ENCODE measurements around the gene CCDC85B. TPM values are rescaled to one million over a fixed set of nuclear protein-coding genes. Genes with fewer than 3 reads are reported as not detected.

CCDC85B gene
- total RNA-seq, 1 experiment from 2014 or later = 20.8 TPM

- peaks cover 38% of the 10 kb centered on the region for H3K4me1 Mint-ChIP-seq (ENCODE audit: insufficient read depth, unreplicated experiment)
- no peak for DNase-seq (ENCODE audit: unreplicated experiment)
- intact Hi-C loops (cut with micrococcal nuclease) = no loop called here
- H3K27ac Mint-ChIP-seq (ENCODE audit: low read depth, unreplicated experiment) = peak overlapping the region; percentile 89
- H3K4me3 Mint-ChIP-seq (ENCODE audit: unreplicated experiment) = peak overlapping the region; percentile 96
- CTCF ChIA-PET = interaction anchor here (0.6 to 4.3 kb wide), 6 partner anchors 8 to 323 kb away, joined by 3 to 55 read pairs (median 3); partner anchors contain the start of gene FIBP
- POLR2A ChIA-PET = interaction anchor here (0.6 to 6.4 kb wide), 14 partner anchors 7 to 1120 kb away, joined by 3 to 222 read pairs (median 4); partner anchors contain the start of genes CCDC85B, CFL1 and FIBP
- no TSS peak for BruUV-seq (replicated peaks)
- no peak for TF ChIP-seq CTCF (IDR thresholded peaks at IDR 0.05; ENCODE audit: unreplicated experiment)
- H3K36me3 Mint-ChIP-seq (ENCODE audit: insufficient read depth, unreplicated experiment) = peaks cover 55% of the 10 kb centered on the region
- H3K9me3 Mint-ChIP-seq (ENCODE audit: unreplicated experiment) = no peaks in the 10 kb centered on the region
- no peaks in the 10 kb centered on the region for H3K27me3 Mint-ChIP-seq (ENCODE audit: insufficient read depth, unreplicated experiment)
Observed at GRCh38 chr11:65896034-65896999, 5.8 kb downstream of the CCDC85B start.

- H3K36me3 Mint-ChIP-seq (ENCODE audit: insufficient read depth, unreplicated experiment) = peaks cover 47% of the 10 kb centered on the region
- no peak for TF ChIP-seq CTCF (IDR thresholded peaks at IDR 0.05; ENCODE audit: unreplicated experiment)
- H3K27me3 Mint-ChIP-seq (ENCODE audit: insufficient read depth, unreplicated experiment) = no peaks in the 10 kb centered on the region
- DNase-seq (ENCODE audit: unreplicated experiment) = no peak
- intact Hi-C loops (cut with micrococcal nuclease) = no loop called here
- peak overlapping the region; percentile 96 for H3K4me3 Mint-ChIP-seq (ENCODE audit: unreplicated experiment)
- peaks cover 44% of the 10 kb centered on the region for H3K4me1 Mint-ChIP-seq (ENCODE audit: insufficient read depth, unreplicated experiment)
- ChIA-PET POLR2A (interaction anchor here (0.6 to 6.4 kb wide), 12 partner anchors 8 to 1121 kb away, joined by 3 to 222 read pairs (median 5); partner anchors contain the start of genes BANF1, C11orf68, CCDC85B and CFL1), CTCF (interaction anchor here (0.6 to 4.3 kb wide), 7 partner anchors 9 to 324 kb away, joined by 3 to 55 read pairs (median 5); partner anchors contain the start of gene FIBP)
- no peaks in the 10 kb centered on the region for H3K9me3 Mint-ChIP-seq (ENCODE audit: unreplicated experiment)
- BruUV-seq (replicated peaks) = no TSS peak
- H3K27ac Mint-ChIP-seq (ENCODE audit: low read depth, unreplicated experiment) = peak overlapping the region; percentile 89
Observed at GRCh38 chr11:65897020-65897471, 6.6 kb downstream of the CCDC85B start.

- peaks cover 31% of the 10 kb centered on the region for H3K36me3 Mint-ChIP-seq (ENCODE audit: insufficient read depth, unreplicated experiment)
- DNase-seq (ENCODE audit: unreplicated experiment) = peak; percentile 80
- BruUV-seq (replicated peaks) = TSS peak; percentile 37
- TF ChIP-seq CTCF (IDR thresholded peaks at IDR 0.05; ENCODE audit: unreplicated experiment) = no peak
- ChIA-PET POLR2A (interaction anchor here (0.6 to 6.4 kb wide), 17 partner anchors 9 to 1955 kb away, joined by 3 to 222 read pairs (median 5); partner anchors contain the start of genes BANF1, C11orf68, CCDC85B and CFL1), CTCF (interaction anchor here (0.8 to 4.3 kb wide), 7 partner anchors 10 to 119 kb away, joined by 3 to 55 read pairs (median 6); partner anchors contain the start of genes CCDC85B and FIBP)
- no peaks in the 10 kb centered on the region for H3K27me3 Mint-ChIP-seq (ENCODE audit: insufficient read depth, unreplicated experiment)
- peaks cover 52% of the 10 kb centered on the region for H3K4me1 Mint-ChIP-seq (ENCODE audit: insufficient read depth, unreplicated experiment)
- no peaks in the 10 kb centered on the region for H3K9me3 Mint-ChIP-seq (ENCODE audit: unreplicated experiment)
- H3K27ac Mint-ChIP-seq (ENCODE audit: low read depth, unreplicated experiment) = peak overlapping the region; percentile 89
- peak overlapping the region; percentile 96 for H3K4me3 Mint-ChIP-seq (ENCODE audit: unreplicated experiment)
- intact Hi-C loops (cut with micrococcal nuclease) = loop anchor here (1.0 kb wide), 1 partner anchor 9 kb away; the partner anchor contains the start of gene CCDC85B
Observed at GRCh38 chr11:65898656-65899355, 8.3 kb downstream of the CCDC85B start.

Measured in MCF 10A (cell line).